Lower leg skin (tissue), 4 donors: Measurements from ENCODE around the gene EIF4A2. TPM values are rescaled to one million over a fixed set of nuclear protein-coding genes. Genes with fewer than 3 reads are reported as not detected.
"Not testable (repeated sequence)": the region's sequence is repeated elsewhere in the genome, so short reads cannot be mapped to it uniquely, and the experiment has no call there.

ENCODE experiments used
- DNase-seq, 2 donors: peaks; one replicate each; pipeline ENCODE4 v3.0.0-alpha.2; 2019; ENCODE audit warnings: low spot score in 2 of 2
- H3K4me3 ChIP-seq: fragments of 200-600 bp; sonication (generic); 2 replicates; pipeline ENCODE4 v1.5.1; 2017; ENCODE audit warnings: mild to moderate bottlenecking, low read depth; ENCODE audit not compliant: poor library complexity, severe bottlenecking
- POLR2A ChIP-seq, 2 donors: fragments of 450-650 bp; IDR thresholded peaks; one replicate each; pipeline ENCODE4 v1.6.1; 2016 to 2017; ENCODE audit warnings: antibody characterized with exemption in 2 of 2, mild to moderate bottlenecking in 1 of 2, moderate library complexity in 1 of 2
- WGBS, 2 donors: methylation state at CpG; one replicate each; pipeline ENCODE4 v1.1.5; 2018; 5-methylcytosine and 5-hydroxymethylcytosine counted together
- intact Hi-C: fragments of 100-400 bp; cut with DNase I; formaldehyde crosslinking; loops from one replicate; pipeline ENCODE4 v1.15.0; 2023; ENCODE audit warnings: low total_unique reads
- total RNA-seq, 4 donors: library from RNA; depleted of rRNA; stranded (reverse); fragments of >200 nt; gene quantifications; one replicate each; pipeline ENCODE4 v1.1.0, GENCODE V29; 2016
- TF ChIP-seq, protein P1 (sequence below), 3 donors: fragments of 450-650 bp; IDR thresholded peaks; one replicate each; pipeline ENCODE4 v1.5.1; 2016; ENCODE audit warnings: antibody characterized with exemption in 3 of 3, mild to moderate bottlenecking in 3 of 3, moderate library complexity in 2 of 3

Gene EIF4A2
- total RNA-seq, 4 donors from 2014 or later: 224 to 547 (median 310) TPM

DNA sequence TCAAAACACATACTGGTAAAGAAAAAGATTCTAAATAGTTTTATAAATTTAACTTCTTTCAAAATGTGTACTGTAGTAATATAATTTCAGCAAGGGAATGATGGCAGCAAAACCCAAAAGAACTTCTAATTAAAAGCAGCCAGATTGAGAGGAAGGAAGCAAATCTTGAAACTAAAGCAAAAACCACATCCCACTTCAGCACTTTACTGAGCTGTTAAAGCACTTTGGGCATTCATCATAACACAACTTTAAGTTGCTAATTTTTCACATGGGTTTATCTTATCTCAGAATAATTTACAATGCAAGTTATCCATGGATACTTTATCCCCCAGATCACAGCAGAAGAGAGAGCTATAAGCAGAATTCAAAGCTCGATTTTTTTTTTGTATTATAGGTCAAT is 16.9 kb downstream of the EIF4A2 start:
- TF ChIP-seq, protein P1, sequence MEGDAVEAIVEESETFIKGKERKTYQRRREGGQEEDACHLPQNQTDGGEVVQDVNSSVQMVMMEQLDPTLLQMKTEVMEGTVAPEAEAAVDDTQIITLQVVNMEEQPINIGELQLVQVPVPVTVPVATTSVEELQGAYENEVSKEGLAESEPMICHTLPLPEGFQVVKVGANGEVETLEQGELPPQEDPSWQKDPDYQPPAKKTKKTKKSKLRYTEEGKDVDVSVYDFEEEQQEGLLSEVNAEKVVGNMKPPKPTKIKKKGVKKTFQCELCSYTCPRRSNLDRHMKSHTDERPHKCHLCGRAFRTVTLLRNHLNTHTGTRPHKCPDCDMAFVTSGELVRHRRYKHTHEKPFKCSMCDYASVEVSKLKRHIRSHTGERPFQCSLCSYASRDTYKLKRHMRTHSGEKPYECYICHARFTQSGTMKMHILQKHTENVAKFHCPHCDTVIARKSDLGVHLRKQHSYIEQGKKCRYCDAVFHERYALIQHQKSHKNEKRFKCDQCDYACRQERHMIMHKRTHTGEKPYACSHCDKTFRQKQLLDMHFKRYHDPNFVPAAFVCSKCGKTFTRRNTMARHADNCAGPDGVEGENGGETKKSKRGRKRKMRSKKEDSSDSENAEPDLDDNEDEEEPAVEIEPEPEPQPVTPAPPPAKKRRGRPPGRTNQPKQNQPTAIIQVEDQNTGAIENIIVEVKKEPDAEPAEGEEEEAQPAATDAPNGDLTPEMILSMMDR (IDR thresholded peaks at IDR 0.05): no peak
- TF ChIP-seq POLR2A (IDR thresholded peaks at IDR 0.05): no peak
- no peak for DNase-seq
- intact Hi-C loops: no loop called here
- H3K4me3 ChIP-seq: no peak overlapping the region
- WGBS, 2 donors: 94 to 96% methylated on average over 1 of the region's 1 CpG

DNA sequence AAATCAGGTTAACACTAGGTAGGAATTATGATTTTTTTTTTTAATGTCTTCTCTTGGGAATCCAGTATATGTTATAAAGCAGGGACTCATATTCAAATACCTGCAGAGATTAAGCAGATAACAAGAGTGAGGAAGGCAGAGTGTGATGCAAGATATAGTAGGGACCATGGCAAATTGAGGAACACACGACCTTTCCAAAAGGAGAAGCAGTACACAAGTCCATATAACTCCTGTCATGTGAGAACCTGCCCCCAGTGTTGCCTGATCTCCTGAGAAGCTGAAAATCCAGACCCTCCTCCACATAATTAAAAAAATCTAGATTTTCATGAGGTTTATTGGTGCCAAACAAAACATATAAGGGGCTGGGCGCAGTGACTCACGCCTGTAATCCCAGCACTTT is 19.3 kb downstream of the EIF4A2 start:
- TF ChIP-seq, protein P1 (IDR thresholded peaks at IDR 0.05): no peak
- no peak for TF ChIP-seq POLR2A (IDR thresholded peaks at IDR 0.05)
- intact Hi-C loops: no loop called here
- 85 to 88% methylated on average over 3 of the region's 3 CpGs for WGBS, 2 donors
- no peak for DNase-seq
- H3K4me3 ChIP-seq: no peak overlapping the region

DNA sequence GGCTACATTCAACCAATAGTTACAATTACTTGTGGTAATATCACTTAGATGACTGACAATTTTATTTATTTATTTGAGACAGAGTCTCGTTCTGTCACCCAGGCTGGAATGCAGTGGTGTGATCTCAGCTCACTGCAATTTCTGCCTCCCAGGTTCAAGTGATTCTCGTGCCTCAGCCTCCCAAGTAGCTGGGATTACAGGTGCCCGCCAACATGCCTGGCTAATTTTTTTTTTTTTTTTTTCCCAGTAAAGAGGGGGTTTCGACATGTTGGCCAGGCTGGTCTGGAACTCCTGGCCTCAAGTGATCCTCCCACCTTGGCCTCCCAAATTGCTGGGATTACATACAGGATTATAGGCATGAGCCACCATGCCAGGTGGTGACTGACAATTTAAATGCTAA is 20.1 kb downstream of the EIF4A2 start:
- intact Hi-C loops, H3K4me3 ChIP-seq, DNase-seq: not testable (repeated sequence)
- 93% methylated on average over 4 of the region's 4 CpGs for WGBS, 2 donors

DNA sequence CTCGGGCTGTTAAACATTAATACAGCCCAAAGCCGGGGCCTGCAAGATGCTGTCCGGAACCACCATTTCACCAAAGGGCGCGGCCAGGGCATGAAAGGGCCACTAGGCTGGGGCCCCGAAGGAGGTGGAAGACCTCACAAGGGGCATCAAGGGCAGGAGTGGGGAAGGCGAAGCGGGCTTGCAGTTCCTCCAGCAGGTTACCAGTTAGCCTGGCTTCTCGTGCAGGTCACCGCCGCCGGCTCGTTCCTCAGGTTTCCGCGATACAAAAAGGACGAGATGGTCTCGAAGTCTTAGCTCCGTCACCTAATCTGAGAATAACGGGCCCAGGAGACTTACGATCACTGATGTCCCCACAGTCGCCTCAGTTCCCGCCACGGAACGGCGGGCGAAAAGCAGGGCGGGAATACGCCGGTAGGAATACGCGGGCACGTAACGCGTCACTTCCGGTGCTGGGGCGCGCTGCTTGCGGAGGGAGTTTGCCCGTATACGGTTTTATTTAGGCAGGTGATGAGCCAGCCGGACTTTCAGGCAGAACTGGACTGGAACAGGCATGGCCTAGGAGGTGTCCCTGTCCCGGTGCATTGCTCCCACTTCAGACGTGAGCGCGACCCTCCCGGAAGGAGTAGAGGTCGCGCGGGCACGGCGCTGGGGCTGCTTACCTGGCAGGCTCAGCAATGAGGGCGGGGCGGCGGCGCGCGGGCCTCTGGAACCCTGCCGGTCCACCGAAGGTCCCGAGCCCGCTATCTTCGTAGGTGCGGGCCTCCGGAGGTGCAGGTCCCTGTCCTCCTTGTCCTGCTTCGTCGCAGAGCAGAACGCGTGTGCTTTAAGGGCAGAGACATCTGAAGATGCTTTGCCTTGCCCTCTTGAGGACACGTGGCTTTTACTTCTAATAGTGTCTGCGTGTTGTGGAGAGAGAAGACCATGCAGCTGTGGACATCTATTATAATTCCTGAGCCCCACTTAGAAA is 23.0 kb downstream of the EIF4A2 start, which contains the start of gene RFC4:
RFC4 (minus strand) TSS at position 394 of the 967 bp plus-strand sequence. CDS start 1,769 bp downstream, outside the sequence.
- intact Hi-C loops: no loop called here
- TF ChIP-seq, protein P1 (IDR thresholded peaks at IDR 0.05): no peak
- no peak for TF ChIP-seq POLR2A (IDR thresholded peaks at IDR 0.05)
- 1% methylated on average over 42 to 44 of the region's 70 CpGs for WGBS, 2 donors
- peak within 1 kb of the TSS; percentile 56 for H3K4me3 ChIP-seq
- peak; percentile 78 to 96 for DNase-seq

DNA sequence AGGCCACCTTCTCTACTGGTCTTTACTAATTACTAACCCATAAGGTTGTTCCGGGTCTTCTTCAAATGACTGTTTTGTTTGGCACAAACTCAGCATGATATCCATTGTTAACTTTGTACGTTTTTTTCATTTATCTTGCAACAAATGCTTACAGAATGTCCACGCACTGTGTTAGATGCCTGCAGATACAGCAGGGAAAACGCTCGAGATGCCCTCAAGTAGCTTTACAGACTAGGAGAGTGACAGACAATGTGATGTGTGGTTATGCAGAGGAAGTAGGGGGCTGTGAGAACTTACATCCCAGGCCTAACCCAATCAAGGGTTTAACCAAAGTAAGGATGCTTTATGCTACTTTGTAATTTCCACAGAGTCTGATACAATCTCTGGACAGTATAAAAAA is 23.9 kb downstream of the EIF4A2 start:
- no peak overlapping the region for H3K4me3 ChIP-seq
- intact Hi-C loops: no loop called here
- no peak for TF ChIP-seq POLR2A (IDR thresholded peaks at IDR 0.05)
- TF ChIP-seq, protein P1 (IDR thresholded peaks at IDR 0.05): no peak
- 54 to 56% methylated on average over 5 of the region's 5 CpGs for WGBS, 2 donors
- DNase-seq: no peak

DNA sequence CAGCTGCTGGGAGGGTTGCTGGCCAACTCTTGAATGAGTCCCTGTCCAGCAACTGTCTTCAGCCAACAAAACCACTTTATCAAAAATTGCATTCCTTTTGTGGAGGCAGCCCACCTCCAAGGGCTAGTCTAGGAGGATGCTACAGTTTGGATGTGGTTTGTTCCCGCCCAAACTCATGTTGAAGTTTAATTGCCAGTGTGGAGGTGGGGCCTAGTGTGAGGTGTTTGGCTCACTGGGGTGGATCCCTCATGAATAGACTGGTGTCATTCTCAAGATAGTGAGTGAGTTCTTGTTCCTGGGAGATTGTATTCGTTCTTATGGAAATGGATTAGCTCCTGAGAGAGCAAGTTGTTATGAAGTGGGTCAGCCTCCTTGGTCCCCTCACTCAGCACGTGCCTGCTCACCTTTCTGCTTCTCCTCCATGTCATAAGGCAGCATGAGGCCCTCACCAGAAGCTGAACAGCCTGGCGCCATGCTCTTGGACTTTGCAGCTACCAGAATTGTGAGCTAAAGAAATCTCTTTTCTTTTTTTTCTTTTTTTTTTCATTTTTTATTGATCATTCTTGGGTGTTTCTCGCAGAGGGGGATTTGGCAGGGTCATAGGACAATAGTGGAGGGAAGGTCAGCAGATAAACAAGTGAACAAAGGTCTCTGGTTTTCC is 27.1 kb downstream of the EIF4A2 start:
- no peak overlapping the region for H3K4me3 ChIP-seq
- 84 to 90% methylated on average over 5 of the region's 5 CpGs for WGBS, 2 donors
- intact Hi-C loops: no loop called here
- no peak for DNase-seq
- TF ChIP-seq, protein P1 (IDR thresholded peaks at IDR 0.05): no peak
- no peak for TF ChIP-seq POLR2A (IDR thresholded peaks at IDR 0.05)

DNA sequence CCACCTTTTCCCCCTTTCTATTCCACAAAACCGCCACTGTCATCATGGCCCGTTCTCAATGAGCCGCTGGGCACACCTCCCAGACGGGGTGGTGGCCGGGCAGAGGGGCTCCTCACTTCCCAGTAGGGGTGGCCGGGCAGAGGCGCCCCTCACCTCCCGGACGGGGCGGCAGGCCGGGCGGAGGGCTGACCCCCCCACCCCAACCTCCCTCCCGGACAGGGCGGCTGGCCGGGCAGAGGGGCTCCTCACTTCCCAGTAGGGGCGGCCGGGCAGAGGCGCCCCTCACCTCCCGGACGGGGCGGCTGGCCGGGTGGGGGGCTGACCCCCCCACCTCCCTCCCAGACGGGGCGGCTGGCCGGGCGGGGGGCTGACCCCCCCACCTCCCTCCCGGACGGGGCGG is 27.9 kb downstream of the EIF4A2 start:
- H3K4me3 ChIP-seq, DNase-seq, intact Hi-C loops: not testable (repeated sequence)
- WGBS, 2 donors: 88 to 92% methylated on average over 7 to 18 of the region's 29 CpGs
